ENCODE results near the gene SF3B4.

- no peak for TF ChIP-seq YY1 (IDR thresholded peaks at IDR 0.05; ENCODE audit: insufficient read depth, insufficient read length)
- no peak for TF ChIP-seq ZNF274 (IDR thresholded peaks at IDR 0.05; ENCODE audit: low read depth, low read length)
Observed at GRCh38 chr1:149915429-149916192, 12.0 kb downstream of the SF3B4 start.
